HEK293T (cell line): ENCODE results near the gene ATP5F1D.

Experiments
- BHLHE40 ChIP-seq: fragments of 450-650 bp; IDR thresholded peaks from 2 replicates; pipeline ENCODE4 v1.6.1; 2016; ENCODE audit warnings: mild to moderate bottlenecking, moderate library complexity, borderline replicate concordance
- ELF4 ChIP-seq: fragments of 450-650 bp; IDR thresholded peaks from 2 replicates; pipeline ENCODE4 v1.6.1; 2017; ENCODE audit warnings: antibody characterized with exemption
- FOXK2 ChIP-seq: fragments of 450-650 bp; IDR thresholded peaks from 2 replicates; pipeline ENCODE4 v1.6.1; 2016; ENCODE audit warnings: mild to moderate bottlenecking
- FOXM1 ChIP-seq: fragments of 450-650 bp; IDR thresholded peaks from 2 replicates; pipeline ENCODE4 v1.6.1; 2017; ENCODE audit warnings: mild to moderate bottlenecking, borderline replicate concordance
- L3MBTL2 ChIP-seq: fragments of 450-650 bp; conservative IDR thresholded peaks from 2 replicates; pipeline ENCODE4 v1.6.1; 2016; ENCODE audit warnings: mild to moderate bottlenecking
- NFRKB ChIP-seq: fragments of 450-650 bp; IDR thresholded peaks from 2 replicates; pipeline ENCODE4 v1.6.1; 2016; ENCODE audit warnings: mild to moderate bottlenecking, moderate library complexity
- ZNF384 ChIP-seq: fragments of 450-650 bp; IDR thresholded peaks from 2 replicates; pipeline ENCODE4 v1.6.1; 2016

- TF ChIP-seq ZNF384 (no peak), L3MBTL2 (no peak), FOXK2 (no peak), FOXM1 (no peak), ELF4 (no peak), BHLHE40 (no peak), NFRKB (no peak)
These were observed 16.1 kb downstream of the ATP5F1D start for GRCh38 chr19:1257475-1258162.
